ENCODE results near the gene WNT6. TPM values are rescaled to one million over a fixed set of nuclear protein-coding genes. Genes with fewer than 3 reads are reported as not detected.

WNT6 gene
- total RNA-seq, 2 experiments from 2014 or later, result 0.13 to 0.17 TPM

DNA sequence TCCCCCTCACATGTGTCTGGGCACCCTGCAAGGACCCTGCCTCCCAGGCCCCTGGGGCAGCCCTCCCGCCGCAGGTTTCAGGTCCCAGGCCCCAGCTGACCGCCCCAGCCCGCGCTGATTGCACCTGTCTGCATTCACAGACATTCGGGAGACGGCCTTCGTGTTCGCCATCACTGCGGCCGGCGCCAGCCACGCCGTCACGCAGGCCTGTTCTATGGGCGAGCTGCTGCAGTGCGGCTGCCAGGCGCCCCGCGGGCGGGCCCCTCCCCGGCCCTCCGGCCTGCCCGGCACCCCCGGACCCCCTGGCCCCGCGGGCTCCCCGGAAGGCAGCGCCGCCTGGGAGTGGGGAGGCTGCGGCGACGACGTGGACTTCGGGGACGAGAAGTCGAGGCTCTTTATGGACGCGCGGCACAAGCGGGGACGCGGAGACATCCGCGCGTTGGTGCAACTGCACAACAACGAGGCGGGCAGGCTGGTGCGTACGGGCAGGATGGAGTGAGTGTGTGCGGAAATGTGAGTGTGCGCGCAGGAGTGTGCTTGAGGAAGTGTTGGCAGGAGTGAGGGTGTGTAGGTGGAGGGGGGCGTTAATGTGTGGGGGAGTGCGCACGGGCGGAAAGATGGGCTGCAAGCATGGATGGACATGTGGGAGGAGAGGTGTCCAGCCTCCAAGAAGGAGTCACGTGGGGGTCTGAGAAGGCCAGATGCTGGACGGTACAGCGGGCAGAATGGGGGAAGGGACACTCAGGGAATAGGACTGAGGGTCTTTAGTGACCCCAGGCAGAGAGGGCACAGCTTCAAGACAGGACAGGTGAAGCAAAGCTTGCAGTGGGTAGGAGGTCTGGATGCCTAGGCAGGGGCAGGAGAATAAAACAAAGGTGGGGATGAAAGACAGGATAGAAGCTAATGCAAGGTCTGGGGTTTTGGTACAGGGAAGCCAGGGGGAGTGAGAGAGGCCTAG, 12.0 kb downstream of the WNT6 start:
- ChIA-PET POLR2A (interaction anchor here (0.7 to 1.3 kb wide), 2 partner anchors 9 to 11 kb away, joined by 3 read pairs; no protein-coding TSS in a partner anchor), CTCF (interaction anchor here (1.2 to 22.2 kb wide), 7 partner anchors 8 to 29 kb away, joined by 3 to 663 read pairs (median 3); no protein-coding TSS in a partner anchor)

DNA sequence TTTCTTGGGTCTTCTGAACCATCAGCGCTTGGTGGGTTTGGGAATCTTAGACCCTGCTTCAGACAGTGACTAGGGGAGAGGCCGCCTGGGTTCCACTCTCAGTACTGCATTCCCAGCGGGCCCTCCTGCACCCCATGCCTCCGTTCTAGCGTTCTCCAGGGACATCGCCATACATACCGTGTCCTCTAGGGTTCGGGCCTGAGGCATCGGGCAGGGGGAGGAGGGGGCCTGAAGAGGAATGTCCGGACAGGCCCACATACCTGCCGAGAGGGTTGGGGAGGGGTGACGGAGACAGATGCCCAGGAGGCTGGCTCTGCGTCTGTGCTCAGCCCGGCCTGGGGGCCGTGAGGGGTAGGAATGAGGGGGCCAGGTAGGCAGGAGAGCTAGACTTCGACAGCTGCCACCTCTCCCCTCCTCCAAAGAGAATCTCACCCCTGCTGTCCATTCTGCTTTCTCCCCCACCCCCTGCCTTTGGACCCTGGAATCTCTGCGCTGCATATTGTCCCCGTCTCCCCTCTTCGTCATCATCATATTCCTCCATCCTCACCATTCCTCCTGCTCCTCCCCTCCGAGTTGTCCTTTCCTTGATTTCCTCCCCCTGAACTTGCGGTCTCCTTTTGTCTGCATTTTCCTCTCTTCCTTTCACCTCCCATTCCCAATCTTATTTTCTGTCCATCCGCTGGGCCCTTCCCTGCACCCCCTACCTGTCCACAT, 13.2 kb downstream of the WNT6 start:
- CTCF ChIA-PET, result interaction anchor here (0.9 to 22.2 kb wide), 6 partner anchors 14 to 107 kb away, joined by 3 to 663 read pairs (median 3); no protein-coding TSS in a partner anchor
- POLR2A ChIA-PET, result interaction anchor here (0.7 kb wide), 1 partner anchor 7 kb away, joined by 3 read pairs; no protein-coding TSS in a partner anchor

DNA sequence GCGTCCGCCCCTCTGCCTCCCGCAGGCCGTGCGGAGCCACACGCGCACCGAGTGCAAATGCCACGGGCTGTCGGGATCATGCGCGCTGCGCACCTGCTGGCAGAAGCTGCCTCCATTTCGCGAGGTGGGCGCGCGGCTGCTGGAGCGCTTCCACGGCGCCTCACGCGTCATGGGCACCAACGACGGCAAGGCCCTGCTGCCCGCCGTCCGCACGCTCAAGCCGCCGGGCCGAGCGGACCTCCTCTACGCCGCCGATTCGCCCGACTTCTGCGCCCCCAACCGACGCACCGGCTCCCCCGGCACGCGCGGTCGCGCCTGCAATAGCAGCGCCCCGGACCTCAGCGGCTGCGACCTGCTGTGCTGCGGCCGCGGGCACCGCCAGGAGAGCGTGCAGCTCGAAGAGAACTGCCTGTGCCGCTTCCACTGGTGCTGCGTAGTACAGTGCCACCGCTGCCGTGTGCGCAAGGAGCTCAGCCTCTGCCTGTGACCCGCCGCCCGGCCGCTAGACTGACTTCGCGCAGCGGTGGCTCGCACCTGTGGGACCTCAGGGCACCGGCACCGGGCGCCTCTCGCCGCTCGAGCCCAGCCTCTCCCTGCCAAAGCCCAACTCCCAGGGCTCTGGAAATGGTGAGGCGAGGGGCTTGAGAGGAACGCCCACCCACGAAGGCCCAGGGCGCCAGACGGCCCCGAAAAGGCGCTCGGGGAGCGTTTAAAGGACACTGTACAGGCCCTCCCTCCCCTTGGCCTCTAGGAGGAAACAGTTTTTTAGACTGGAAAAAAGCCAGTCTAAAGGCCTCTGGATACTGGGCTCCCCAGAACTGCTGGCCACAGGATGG, 14.0 kb downstream of the WNT6 start:
- ChIA-PET CTCF (interaction anchor here (0.9 to 22.2 kb wide), 4 partner anchors 14 to 106 kb away, joined by 3 to 663 read pairs (median 3); no protein-coding TSS in a partner anchor), POLR2A (no interaction called here)

DNA sequence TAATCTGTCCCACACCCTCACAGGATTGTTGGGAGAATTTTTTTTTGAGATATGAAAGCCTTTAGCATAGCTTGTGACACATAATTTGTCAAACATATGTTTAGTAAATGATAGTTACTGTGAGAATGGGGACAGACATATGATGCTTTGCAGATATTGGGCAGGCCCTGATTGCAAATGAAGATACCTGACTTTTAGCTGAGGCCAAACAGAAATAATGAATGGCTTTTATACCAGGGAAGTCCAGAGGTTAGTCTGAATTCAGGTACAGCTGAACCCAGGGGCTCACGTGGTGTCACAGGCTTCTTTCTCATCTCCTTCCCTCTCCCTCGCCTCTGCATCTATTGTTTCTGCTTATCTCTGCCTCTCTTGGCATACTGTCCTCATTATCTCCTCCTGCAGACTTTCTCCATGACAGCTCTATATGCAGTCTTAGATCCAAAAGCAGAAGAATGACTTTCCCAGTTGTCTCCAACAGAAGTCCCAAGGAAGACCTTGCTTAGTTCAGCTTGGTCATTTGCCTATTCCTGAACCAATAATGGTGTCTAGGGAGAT, 16.2 kb downstream of the WNT6 start:
- ChIA-PET POLR2A (interaction anchor here (2.2 kb wide), 1 partner anchor 22 kb away, joined by 15 read pairs; no protein-coding TSS in a partner anchor), CTCF (interaction anchor here (0.6 to 22.2 kb wide), 20 partner anchors 9 to 165 kb away, joined by 3 to 663 read pairs (median 5); partner anchors contain the start of genes CDK5R2 and TTLL4)

DNA sequence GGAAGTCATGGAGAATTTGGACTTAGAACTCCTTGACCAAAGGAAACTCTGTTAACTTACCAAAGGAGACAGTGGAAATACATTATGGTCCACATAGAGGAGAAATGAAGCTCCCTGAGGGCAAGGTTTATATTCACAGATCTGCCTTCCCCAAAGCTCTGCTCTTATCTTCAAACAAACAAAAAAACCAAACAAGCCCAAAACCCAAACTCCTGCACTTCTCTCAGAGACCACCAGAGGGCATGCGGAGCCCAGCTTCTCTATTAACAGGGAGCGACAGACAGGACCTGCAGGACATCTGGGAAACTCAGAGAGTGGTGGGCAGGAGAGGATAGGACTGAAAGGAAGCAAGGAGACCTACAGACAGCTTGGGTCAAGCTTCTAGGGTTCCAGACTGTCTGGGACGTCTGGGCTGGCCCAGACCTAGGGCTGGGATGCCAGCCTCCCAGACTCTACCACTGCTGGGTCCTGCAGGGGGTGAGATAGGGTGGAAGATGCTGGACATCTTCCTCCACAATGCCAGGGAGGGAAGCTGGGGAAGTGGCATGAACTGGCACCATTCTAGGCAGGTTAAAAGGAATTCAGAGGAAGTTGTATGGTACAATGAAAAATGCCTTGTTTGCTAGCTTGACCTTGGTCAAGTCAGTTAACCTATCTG, 17.1 kb downstream of the WNT6 start:
- ChIA-PET POLR2A (interaction anchor here (1.3 to 2.2 kb wide), 2 partner anchors 16 to 21 kb away, joined by 4 to 15 read pairs; no protein-coding TSS in a partner anchor), CTCF (interaction anchor here (0.8 to 22.2 kb wide), 22 partner anchors 10 to 299 kb away, joined by 3 to 663 read pairs (median 5); partner anchors contain the start of genes CDK5R2 and TTLL4)

DNA sequence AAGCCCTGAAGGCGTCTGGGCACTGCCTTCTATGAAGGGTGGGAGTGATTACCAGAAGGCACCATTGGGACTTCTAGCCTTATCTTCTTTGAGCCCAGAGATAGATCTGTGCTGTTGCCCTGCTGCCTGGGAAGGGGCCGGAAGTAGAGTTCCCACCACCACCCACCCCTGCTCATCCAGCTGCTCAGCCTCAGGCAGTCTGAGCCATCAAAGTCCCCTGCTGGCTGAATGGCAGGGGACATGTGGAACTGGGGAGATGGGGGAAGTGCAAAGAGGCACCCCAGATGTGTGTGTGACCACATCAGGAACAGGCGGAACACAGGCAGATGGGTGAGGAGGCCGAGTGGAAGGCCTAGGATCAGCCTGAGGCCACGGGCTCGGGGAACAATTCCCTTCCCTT, 17.7 kb downstream of the WNT6 start:
- POLR2A ChIA-PET, result interaction anchor here (1.3 to 2.2 kb wide), 2 partner anchors 15 to 20 kb away, joined by 4 to 15 read pairs; no protein-coding TSS in a partner anchor
- CTCF ChIA-PET, result interaction anchor here (1.1 to 22.2 kb wide), 15 partner anchors 9 to 298 kb away, joined by 3 to 663 read pairs (median 5); partner anchors contain the start of gene TTLL4

DNA sequence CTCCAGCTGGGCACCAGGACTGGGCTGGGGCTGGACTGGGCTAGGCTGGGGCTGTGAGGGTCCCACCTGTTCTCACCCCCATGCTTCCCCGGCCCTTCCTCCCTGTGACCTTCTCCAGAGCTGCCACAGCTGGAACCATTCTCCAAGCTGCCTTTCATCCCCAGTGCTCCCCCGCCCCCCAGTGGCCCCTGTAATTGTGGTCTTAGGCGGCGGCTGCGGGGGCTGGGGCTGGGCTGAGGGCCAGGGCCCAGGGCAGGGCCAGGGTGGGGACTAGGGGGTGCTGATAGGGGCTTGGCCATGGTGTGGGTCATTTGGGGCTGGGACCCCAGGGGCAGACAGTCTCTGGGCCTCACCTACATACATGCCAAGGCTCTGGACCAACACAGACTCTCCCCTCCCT, 18.3 kb downstream of the WNT6 start:
- POLR2A ChIA-PET, result interaction anchor here (0.8 kb wide), 1 partner anchor 15 kb away, joined by 3 read pairs; no protein-coding TSS in a partner anchor
- CTCF ChIA-PET, result interaction anchor here (0.8 to 22.2 kb wide), 5 partner anchors 8 to 298 kb away, joined by 3 to 663 read pairs (median 3); no protein-coding TSS in a partner anchor

DNA sequence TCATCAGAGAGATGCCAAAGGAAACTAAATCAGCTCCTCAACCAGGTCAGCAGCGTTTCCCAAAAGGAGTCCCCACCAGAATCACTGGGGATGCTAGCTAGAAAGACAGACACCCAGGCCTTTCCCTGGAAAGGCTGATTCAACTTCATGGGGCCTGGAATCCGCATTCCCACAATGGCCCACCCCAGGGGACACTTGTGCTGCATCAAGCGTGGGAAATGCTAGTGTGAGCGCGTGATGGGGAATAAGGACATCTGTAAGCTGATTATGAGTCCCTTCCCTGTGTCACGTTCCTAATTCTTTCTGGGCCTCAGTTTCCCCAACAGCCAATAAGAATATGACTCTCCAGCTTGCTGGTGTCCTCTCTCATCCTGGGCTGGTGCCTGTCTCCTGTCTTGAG, 18.9 kb downstream of the WNT6 start:
- CTCF ChIA-PET, result interaction anchor here (0.8 to 22.2 kb wide), 3 partner anchors 10 to 31 kb away, joined by 3 to 663 read pairs (median 3); no protein-coding TSS in a partner anchor
- POLR2A ChIA-PET, result interaction anchor here (0.8 to 1.1 kb wide), 2 partner anchors 14 to 19 kb away, joined by 3 read pairs; no protein-coding TSS in a partner anchor

DNA sequence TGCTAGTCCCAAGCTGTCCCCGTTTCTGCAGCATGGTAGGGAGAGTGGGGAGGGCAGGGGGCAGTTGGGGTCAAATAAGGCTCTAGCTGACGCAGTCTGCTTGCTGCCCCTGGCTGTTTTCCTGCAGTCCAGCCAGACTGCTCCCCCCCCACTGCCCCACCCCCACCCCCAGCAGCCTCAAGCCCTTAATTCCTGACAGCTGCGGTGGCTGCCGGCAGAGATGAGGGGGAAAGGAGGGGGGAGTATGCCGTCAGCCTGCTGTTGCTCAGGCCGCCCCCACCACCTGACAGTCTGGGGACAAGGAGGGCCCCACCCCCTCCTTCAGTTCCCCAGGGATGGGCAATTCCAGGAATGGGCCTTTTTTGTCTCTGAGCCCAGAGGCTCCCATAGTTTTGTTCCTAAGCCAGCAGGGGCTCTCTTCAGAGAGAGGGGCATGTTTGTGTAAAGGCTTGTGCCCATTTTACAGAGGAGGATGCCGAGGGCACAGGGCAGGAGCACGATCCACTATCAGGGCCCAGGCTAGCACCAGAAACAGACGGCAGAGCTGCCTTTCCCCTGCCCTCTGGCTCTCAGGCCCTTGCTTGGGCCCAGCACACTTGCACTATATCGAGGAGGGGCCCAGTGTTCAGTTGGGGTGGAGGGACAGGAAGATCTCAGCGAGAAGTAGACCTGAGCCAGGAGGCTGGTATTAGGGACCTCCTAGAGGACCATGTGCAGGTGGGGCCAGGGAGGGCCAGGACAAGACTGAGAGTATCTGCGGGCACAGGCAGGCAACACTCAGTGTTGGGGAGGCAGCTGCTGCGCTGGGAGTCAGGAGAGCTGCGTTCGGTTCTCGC, 19.5 kb downstream of the WNT6 start:
- ChIA-PET CTCF (interaction anchor here (0.7 to 22.2 kb wide), 3 partner anchors 9 to 32 kb away, joined by 3 to 663 read pairs (median 5); no protein-coding TSS in a partner anchor), POLR2A (interaction anchor here (1.1 to 2.0 kb wide), 4 partner anchors 13 to 19 kb away, joined by 3 to 18 read pairs (median 7); no protein-coding TSS in a partner anchor)

DNA sequence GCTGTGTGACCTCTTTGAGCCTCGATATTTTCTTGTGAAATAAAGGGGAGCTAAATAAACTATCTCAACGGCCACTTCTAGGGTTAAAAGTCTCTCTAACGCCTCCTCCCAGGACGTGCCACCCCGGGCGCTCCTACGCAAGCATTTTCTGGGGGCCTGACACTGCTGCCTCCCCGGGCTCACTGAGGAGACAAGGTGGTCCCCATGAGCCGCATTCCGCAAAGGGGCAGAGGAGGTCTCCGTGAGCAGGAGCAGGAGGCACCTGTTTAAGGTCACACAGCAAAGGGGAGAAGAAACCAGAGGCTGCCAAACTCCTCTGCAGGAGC, 20.1 kb downstream of the WNT6 start:
- ChIA-PET POLR2A (interaction anchor here (0.7 to 2.0 kb wide), 4 partner anchors 8 to 17 kb away, joined by 3 to 18 read pairs (median 7); no protein-coding TSS in a partner anchor), CTCF (interaction anchor here (0.7 to 22.2 kb wide), 3 partner anchors 9 to 32 kb away, joined by 3 to 663 read pairs (median 5); no protein-coding TSS in a partner anchor)

DNA sequence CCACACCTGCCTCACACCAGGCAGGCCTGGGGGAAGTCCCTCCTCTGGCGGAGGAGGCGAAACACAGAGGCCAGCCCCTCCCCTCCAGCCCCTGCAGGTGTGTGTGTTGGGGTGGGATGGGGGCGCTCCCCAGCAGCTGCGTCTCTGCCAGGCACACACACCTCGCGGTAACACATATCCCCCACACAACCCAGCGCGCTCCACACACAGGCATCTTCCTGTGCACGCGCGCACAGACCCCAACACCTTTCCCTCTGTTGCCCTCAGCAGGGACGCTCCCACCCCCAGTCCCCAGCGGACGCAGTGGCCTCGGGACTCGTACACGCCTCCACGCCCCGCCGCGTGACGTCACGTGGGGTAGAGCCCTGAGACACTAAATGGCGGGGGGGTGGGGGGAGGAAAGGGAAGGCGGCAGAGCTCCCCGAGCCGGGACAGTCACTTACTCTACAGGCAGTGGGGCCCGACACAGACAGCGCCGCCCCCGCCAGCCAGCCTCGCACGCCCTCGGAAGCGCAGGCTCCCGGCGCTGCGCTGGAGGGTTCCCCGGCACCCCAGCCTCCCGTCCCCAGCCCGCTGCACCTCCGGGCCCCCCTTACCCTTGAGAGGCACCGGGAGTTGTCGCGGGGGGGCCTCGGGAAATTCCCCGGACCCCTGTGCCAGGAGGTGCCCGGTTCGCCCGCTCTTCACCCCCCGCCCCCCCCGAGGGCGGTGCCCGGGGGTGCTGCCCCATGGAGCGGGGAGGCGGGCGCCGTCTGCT, 20.7 kb downstream of the WNT6 start, which contains the start of gene WNT10A:
TSS of gene WNT10A (plus strand) at position 751 of the 757 bp plus-strand sequence. CDS start 144 bp downstream, outside the sequence.
- CTCF ChIA-PET, result interaction anchor here (0.7 to 22.2 kb wide), 5 partner anchors 10 to 56 kb away, joined by 3 to 663 read pairs (median 4); no protein-coding TSS in a partner anchor
- POLR2A ChIA-PET, result interaction anchor here (0.7 to 2.0 kb wide), 3 partner anchors 8 to 17 kb away, joined by 3 to 18 read pairs (median 10); no protein-coding TSS in a partner anchor

DNA sequence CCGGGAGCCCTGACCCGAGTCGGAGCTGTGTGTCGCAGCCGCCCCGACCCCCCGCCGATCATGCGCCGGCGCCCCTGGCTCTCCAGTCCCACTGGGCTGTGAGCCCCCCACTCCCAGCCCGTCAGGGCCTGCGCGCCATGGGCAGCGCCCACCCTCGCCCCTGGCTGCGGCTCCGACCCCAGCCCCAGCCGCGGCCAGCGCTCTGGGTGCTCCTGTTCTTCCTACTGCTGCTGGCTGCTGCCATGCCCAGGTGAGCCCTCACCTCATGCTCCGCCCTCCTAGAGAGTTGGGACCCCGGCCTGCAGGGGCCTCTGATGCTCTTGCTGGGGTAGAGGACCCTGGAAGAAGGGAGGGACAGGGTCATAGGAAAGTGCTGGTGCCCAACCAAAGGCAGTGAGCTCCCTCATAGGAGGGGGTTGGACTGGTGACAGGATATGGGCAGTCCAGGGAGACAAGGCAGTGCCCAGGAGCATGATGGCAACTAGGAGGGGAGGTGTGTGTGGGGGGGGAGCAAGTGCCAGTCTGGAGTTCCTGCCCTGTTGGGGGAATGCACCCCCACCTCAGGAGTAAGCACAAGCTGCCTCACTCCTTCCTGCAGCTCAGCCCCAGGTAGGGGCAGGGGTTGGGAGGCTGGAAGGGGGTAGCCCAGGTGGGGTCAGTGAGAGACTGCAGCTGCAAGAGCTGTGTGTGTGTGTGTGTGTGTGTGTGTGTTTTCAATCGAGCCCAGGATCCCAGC, 21.4 kb downstream of the WNT6 start:
- POLR2A ChIA-PET, result interaction anchor here (1.6 to 2.0 kb wide), 2 partner anchors 11 to 16 kb away, joined by 10 to 18 read pairs; no protein-coding TSS in a partner anchor
- CTCF ChIA-PET, result interaction anchor here (0.8 to 22.2 kb wide), 4 partner anchors 11 to 56 kb away, joined by 3 to 663 read pairs (median 4); no protein-coding TSS in a partner anchor

DNA sequence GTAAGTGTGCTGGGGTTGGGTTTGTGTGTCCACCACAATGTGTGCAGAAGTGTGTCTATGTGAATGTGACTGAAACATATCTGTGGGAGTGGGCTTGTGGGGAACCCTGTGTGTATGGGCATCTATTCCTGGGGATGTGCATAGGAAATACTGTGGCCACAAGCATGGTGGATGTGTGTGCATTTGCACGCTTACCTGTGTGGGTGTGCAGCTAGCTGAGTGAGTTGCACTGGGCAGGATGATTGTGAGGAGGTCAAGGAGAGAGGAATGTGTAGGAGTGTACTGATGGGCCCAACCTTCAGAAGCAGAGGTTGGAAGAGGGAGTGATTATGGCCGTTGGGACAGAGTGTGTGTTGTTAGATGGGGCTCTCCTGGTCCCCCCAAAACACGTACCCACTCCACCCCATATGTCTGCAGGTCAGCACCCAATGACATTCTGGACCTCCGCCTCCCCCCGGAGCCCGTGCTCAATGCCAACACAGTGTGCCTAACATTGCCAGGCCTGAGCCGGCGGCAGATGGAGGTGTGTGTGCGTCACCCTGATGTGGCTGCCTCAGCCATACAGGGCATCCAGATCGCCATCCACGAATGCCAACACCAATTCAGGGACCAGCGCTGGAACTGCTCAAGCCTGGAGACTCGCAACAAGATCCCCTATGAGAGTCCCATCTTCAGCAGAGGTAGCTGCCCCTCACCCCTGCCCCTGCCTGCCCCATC, 22.3 kb downstream of the WNT6 start:
- ChIA-PET POLR2A (interaction anchor here (1.9 to 2.0 kb wide), 2 partner anchors 10 to 15 kb away, joined by 14 to 18 read pairs; no protein-coding TSS in a partner anchor), CTCF (interaction anchor here (1.7 to 22.2 kb wide), 2 partner anchors 12 to 18 kb away, joined by 4 to 663 read pairs; no protein-coding TSS in a partner anchor)

All from activated CD8-positive, alpha-beta memory T cell treated with anti-CD3 and anti-CD28 coated beads for 36 hours (primary cell).